Ramos (cell line): ENCODE measurements around the gene ACAA1.
"Not testable (repeated sequence)": the region's sequence is repeated elsewhere in the genome, so short reads cannot be mapped to it uniquely, and the experiment has no call there.

Source experiments
- in situ Hi-C: fragments of 300-500 bp; cut with MboI; formaldehyde crosslinking; loops from one replicate; pipeline ENCODE4 v1.14.3; 2022; ENCODE audit warnings: low sequenced_read_pairs; ENCODE audit not compliant: unreplicated experiment

Gene ACAA1

DNA sequence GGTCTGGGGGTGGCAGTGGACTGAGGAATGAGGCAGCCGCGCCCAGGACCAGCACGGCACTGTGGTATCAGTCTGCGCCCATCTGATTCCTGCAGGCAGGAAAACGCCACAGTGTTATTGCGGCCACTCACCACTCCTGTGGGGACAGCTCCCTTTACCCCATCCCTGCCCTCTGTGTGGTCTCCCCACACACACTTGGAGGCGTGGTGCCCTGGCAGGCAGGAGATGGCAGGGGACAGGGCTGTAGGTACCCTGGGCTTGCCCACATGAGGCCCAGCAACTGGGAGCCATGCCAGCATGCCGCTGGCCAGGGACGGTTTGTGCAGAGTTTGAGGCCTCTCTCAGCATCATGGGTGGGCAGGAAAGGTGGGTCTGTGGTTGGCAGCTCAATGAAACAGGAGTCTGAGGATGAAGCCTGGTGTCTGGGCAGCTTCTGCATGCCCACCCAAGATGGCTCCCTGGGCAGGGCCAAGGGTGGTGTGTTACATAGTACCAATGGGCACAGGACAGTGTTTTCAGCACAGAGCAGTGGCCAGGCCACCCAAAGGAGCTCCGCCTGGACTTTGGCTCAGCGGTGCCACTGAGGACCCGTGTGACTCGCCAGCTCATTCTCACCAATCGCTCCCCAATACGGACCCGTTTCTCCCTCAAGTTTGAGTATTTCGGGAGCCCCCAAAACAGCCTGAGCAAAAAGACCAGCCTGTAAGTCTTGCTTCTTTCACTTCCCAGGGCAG lies 27.2 kb downstream of the ACAA1 start:
- in situ Hi-C loops, result no loop called here

DNA sequence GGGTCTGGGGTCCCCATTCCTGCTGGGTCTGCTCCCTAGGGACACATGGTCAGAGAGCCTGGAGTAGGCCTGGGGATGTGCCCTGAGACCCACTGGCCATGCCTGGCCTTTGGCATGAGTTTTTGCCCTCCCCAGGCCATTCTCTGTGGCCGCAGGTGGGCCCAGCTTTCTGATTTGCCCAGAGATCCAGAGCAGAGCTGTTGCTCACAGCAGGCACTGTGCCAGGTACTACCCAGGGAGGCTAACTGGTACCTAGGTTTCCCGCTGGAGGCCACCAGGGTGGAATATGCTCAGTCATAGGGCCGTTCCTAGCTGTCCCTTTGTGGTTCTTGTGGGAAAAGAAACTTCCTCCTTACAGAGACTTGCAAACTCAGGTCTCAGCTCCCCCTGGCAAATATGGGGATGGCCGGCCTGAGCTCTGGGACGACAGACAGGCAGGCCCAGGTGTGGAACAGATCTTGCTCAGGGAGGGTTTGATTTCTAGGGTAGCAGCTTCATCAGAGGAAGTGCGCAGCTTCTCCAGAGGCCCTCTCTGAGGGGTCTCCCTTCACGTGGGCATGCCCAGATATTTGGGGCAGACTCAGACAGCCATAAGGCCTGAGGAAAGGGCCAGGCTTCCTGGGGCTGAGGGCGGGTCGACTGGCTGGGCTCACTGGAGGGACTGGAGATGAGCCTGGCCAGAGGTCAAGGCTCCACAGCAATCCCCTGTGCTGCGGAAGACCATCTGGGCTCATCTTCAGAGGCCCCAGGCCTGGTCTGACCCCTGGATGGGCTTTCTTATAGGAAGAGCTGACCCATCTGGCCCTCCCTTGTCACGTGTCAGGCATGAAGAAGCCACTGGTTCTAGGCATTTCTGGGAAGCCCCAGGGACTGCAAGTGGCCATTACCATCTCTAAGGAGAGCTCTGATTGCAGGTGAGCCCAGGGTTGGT lies 28.0 kb downstream of the ACAA1 start:
- in situ Hi-C loops, result no loop called here

DNA sequence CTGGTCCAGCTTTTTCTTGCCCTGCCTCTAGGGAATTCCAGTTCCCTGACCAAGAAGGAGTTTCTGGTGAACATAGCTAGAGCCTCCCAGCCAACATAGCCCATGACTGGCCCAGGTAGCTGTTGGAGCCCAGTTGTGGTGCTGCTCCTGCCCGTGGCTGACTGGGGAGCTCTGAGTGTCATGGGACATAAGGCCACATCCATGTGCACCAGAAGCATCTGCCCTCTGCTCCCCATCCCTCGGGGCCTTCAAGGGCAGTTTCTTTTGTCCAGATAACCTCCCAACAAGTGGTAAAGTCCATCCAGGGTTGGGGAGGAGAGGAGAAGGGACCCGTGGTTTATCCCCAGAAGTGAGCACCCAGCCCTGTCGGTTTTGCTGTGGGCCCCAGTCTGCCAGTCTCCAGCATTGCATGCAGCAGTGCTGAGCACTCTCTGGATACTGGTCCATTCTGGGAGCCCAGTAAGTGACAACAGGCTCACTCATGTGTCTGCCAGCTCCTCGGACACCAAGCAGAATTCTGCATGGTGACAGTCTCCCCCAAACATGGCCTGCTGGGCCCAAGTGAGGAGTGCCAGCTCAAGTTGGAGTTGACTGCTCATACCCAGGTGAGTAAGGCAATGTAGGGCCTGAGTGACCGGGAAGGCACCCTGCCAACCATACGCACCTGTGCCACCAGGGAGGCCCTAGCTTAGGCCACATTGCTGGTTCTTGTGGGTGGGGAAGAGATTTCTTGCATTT lies 28.8 kb downstream of the ACAA1 start:
- in situ Hi-C loops, result no loop called here

DNA sequence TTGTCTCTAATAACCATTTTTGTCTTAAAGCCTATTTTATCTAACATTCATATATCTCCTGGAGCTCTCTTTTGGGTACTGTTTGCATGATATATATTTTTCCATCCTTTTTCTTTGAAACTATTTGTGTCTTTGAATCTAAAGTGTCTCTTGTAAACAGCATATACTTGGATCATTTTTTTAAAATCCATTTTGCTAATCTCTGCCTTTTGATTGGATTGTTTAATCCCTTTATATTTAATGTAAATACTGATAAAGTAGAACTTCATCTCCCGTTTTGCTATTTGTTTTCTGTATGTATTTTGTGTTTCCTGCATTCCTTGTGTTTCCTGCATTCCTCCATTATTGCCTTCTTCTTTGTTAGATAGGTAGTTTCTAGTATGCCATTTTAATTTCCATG lies 31.4 kb downstream of the ACAA1 start:
- in situ Hi-C loops, result no loop called here

DNA sequence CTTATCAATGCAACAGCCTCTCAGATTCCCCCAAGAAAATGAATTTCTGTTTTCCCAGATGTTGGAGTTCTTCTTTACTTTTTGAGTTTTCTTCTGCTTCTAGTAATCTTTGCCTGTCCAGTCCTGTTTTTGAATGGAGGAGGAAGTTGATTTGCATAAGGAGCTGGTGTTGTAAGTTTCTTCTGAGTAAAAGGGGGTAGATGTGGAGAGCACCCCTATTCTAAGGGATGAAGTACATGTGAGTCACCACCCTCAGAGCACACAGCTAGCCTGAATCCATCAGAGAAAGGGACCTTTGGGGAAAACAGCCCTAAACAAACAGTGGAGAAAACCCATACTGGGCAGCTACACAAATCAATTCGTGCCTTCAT lies 34.5 kb downstream of the ACAA1 start:
- in situ Hi-C loops, result no loop called here

DNA sequence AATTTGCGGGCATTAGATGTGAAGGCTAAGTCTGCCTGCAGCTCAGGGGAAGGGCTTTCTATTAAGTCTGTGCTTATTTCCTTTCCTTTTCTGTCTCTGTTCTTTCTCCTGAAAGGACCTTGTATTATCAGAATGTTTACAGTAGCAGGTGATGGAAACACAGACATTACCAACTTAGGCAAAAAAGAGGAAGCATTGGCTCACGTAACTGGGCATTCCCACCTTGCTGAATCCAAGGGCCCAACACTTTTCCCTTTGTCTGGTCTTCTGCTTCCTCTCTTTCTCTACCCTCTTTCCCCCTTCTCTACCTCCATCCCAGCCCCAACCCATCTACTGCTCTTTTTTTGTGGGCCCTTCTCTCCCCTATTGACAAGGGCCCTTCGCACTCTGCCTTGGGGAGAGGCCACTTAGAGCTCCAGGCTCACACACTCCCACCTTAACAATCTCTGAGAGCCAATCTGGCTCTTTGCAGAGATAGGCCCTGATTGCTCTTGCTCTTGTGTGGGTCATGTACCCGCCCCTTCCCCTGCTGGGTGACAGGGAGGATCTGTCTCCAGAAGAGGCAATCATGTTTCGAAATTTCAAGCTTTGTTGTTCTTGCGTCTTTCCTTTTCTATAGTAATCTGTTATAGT lies 35.0 kb downstream of the ACAA1 start:
- in situ Hi-C loops, result no loop called here

DNA sequence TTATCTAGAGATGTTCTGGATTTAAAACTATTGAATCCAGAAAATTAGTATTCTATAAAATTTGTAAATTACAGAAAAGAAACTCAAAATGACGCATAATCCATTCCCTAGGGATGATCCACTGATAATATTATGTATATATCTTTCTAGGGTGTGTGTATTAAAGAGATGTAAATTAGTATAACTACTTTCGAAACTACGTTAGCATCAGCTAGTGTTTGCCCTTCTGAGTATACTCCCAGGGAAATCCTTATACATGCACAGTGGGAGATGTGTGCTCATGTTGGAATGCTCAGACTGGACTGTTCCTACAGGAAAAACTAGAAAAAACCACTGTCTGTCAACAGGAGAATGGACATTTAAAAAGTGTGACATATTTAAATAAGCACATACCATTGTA lies 36.4 kb downstream of the ACAA1 start:
- in situ Hi-C loops, result no loop called here

DNA sequence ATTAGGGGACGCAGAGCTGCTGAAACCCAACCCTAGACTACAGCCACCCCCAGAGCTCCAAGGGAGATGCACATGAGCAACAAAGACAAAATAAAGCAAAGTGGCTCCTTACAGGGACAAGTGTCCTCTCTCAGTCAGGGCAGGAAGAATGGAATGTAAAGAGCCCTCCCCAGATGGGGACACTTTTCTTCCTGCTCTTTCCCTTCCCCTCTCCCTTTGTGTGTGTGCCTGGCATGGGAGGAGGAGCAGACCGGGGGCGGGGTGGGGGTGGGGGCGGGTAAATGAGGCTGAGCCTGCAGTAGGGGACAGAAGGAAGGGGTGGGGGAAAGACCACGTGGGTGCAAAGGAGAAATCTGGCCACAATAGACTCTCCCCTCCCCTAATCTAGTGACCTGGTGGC lies 37.4 kb downstream of the ACAA1 start:
- in situ Hi-C loops, result no loop called here

DNA sequence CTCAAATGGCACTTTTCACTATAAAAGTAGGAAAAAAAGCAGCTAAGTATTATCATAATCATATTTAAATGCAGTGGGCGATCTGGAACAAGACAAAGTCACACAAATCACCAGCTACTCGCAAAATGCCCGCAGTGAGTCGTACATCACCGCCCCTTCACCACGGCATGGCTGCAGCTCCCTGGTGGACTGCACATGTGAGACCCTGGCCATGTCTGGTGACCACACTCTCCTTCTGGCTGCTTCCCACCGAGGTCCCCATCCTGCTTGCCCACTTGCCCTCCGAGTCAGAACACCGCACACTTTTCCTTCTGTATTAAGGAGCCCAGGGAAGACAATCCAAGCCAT lies 38.6 kb downstream of the ACAA1 start:
- in situ Hi-C loops, result no loop called here

DNA sequence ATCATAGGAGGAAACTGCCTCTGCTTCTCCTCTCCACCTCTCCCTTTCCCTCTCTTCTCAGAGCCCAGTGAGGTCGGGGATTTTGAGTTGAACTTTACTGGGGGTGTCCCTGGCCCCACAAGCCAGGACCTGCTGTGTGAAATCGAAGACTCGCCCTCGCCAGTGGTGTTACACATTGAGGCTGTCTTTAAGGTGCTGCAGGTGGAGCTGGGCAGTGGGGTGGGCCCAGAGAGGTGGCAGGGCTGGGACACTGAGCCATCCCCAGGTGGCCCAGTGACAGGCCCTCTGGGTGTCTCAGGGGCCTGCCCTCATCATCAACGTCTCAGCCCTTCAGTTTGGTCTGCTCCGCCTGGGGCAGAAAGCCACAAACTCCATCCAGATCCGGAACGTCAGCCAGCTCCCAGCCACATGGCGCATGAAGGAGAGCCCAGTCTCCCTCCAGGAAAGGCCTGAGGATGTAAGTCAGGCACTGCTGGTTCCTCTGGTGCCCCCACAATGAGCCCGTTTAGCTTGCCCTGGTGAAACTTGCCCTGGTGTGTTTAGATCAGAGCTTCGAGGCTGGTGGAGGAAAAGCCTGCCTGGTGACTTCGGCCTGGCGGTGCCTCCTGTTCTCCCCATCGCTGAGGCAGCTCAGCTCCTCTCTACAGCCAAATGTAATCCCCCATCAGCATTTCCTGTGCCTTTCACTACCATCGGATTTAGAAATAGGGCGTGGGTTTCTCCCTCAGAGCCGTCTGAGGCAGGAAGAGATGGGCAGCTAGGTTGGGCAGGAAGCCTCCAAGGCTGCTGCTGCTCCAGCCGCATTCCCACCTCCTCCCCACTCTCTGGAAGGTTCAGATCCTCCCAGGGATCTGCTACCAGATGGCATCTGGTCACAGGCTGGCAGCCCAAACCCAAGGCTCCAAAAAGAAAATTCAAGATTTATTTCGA lies 39.2 kb downstream of the ACAA1 start:
- in situ Hi-C loops, result no loop called here

DNA sequence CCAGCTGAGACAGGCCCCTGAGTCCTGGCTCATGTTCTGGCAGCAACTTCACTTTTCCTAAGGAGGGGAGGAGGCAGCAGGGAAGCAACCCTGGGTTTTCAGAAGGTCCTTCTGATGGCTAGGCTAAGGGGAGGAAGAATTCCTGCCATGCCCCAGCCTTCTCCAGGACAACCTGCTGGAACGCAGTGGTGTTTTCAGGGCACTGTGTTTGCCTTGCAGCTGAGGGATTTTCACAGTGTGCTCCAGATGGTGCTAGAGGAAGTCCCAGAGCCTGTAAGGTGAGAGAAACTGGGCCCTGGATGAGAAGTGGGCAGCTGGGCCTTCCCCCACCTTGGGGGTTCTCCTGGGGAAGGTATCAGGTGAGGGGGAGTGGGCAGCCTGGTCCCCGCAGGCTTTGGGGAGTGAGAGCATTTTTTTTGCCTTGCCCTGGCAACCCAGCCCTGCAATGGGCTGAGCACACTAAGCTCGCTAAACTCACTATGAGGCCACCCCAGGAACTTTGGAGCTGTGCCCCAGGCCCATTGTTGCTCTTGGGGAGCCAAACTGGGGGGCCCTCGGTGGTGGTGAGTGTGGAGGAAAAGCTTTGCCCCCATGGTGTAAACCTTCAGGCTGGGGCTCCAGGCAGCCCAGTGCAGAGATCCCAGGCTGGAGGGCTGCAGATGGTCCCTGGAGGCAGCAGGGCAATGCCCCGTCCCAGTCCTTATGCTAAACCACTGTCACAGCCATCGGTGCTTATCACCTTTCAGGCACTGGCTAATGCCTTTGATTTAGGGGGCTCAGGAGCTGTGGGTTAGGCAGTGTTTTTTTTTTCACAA lies 41.1 kb downstream of the ACAA1 start:
- in situ Hi-C loops, result no loop called here

DNA sequence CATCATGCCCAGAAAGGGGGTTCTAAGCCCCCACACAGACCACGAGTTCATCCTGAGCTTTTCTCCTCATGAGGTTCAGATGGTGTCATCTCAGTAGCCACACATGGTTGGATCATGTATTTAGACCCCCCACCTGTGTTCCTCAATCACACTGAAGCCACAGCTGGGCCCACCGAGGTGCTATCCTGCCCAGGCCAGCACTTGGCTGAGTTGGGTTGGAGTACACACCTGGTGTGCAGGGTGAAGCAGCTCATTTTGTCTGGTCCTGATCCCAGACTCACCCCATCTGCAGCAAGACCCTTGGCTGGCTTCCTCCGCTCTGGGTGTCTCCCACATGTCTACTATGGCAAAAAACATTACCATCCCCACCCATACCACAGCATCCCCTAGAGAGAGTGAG lies 41.9 kb downstream of the ACAA1 start:
- in situ Hi-C loops, result no loop called here

DNA sequence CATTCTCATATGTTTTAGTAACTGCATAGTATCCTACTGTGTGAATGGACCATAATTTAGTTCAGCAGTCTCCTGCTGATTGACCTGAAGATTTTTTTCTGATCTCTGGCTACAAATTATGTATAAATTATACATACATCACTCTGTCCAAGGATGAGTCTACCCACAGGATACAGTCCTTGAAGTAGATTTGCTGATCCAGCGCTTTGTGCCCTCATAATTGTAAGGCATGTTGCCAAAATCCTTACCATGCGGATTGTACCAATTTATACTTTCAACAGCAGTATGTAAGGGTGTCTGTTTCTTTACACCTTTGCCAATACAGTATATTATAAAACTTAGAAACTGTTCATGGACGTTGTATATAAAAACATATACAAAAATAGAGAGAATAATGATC lies 46.5 kb downstream of the ACAA1 start:
- in situ Hi-C loops, result no loop called here

DNA sequence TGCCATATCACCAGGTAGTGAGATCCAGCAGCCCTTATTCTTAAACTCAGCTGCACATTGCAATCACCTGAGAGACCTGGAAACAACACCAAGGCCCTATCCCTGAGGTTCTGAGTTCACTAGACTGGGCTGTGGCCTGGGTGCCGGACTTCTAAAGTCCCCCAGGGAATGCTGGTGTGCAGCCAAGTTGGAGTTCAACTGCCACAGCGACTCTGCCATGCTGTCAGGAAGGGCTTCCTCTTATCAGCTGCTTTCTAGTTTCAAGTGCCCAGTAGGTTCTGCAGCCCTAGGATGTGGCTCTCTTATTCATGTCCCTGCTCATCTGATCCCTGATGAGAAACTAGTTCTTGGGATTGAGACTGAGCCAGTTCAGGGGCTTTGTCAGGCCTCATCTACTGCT lies 47.8 kb downstream of the ACAA1 start:
- in situ Hi-C loops, result no loop called here

DNA sequence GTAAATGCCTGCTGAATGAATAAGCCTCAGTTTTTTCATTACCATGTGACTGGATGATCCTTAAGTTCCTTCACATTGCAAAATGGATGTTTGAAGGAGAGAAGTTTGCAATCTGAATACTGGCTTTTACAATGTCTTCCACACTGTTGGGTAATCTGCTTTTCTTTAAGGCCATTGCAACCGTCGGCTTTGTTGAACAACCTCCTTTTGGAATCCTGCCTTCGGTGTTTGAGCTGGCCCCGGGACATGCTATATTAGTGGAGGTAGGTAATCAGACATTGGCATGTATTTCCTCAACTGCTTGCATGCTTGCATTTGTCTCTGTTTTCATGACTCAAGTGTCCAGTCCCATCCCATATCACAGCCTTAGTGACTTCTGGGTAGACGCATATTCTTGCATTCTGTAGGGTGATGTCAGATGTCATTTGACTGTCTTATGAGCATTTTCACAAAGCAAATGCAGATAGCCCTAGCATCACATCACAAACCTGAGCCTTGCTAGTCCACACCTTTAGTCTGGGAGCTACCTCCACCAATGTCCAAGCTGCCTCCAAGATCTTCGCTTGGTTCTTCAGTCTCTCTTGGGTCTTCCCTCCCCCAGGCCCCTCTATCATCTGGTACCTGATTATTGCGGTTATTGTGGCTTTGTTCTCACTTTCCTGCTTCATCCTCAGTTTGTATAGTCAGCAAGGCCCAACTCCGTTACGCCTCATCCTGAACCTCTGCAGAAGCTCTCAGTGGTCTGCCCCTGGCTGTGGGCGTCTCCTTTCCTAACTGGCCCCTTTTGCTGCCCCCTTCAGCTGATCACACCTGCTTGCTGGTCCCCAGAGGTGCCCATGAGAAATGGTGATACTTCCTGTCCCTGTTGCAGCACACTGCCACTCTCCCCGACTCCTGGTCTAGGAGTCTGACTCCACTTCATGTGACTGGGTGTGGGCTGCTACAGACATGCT lies 48.5 kb downstream of the ACAA1 start:
- in situ Hi-C loops, result no loop called here

DNA sequence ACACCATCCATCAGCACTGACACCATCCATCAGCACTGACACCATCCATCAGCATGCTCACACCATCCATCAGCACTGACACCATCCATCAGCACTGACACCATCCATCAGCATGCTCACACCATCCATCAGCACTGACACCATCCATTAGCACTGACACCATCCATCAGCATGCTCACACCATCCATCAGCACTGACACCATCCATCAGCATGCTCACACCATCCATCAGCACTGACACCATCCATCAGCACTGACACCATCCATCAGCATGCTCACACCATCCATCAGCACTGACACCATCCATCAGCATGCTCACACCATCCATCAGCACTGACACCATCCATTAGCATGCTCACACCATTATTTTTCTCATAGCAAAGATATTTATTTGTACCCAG lies 49.6 kb downstream of the ACAA1 start:
- in situ Hi-C loops, result not testable (repeated sequence)

DNA sequence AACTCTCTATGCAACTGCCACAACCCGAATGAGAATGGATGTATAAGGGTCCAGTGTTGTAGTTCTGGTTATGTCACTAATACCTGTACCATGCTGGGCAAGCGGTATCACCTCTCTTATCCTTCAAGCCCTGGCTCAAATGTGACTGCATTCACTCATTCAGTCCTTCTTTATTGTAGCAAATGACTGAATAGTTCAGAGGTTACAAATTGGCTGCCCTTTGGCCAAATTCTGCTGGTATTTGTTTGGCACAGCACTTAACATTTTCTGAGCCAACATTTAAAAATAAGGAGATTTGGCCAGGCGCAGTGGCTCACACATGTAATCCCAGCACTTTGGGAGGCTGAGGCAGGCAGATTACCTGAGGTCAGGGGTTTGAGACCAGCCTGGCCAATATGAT lies 50.4 kb downstream of the ACAA1 start:
- in situ Hi-C loops, result no loop called here

DNA sequence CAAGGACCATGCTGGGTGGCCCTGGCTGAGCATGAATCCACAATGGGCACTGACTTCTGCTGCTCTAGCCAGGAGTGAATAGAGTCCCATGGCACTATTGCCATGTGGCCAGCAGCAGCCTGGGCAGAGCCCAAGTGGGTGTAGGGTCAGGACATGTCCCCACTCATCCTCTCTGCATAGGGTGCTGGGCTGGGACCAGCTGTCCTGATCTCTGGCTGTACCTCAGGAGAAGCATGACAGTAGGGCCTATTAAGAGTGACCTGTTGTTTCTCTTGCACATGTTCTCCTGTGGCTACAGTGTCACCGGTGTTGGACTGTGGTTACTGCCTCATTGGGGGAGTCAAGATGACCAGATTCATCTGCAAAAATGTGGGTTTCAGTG lies 51.0 kb downstream of the ACAA1 start:
- in situ Hi-C loops, result no loop called here
